IMR-90 (cell line): ENCODE results near the gene KIAA0513. TPM values are rescaled to one million over a fixed set of nuclear protein-coding genes. Genes with fewer than 3 reads are reported as not detected.

ENCODE experiments used
- ATAC-seq: fragments of 200-7000 bp; cut with Tn5 transposase; 2 replicates; pipeline ENCODE4 v1.9.1; 2020; ENCODE audit warnings: low read depth, mild to moderate bottlenecking, moderate library complexity
- BruUV-seq: library from RNA; stranded (reverse); fragments of 400-500 nt; replicated peaks from 2 replicates; lab custom pipeline; 2021; lab: Mats Ljungman, UMichigan
- CTCF ChIA-PET: fragments of 300-600 bp; formaldehyde crosslinking; extraction: SDS; loops from one replicate; lab custom pipeline; 2021; ENCODE audit warnings: antibody characterized with exemption; lab: Yijun Ruan, JAX
- POLR2A ChIA-PET: fragments of 300-600 bp; sonication (Branson Sonifier 250); formaldehyde crosslinking; loops from one replicate; lab custom pipeline; 2022; ENCODE audit warnings: antibody characterized with exemption; ENCODE audit not compliant: unreplicated experiment; lab: Charles Lee
- DNase-seq: peaks from one replicate; pipeline ENCODE4 v3.0.0; 2013
- H2AFZ ChIP-seq: replicated peaks from 2 replicates; pipeline ENCODE3; 2013; ENCODE audit warnings: low read length, mild to moderate bottlenecking; ENCODE audit not compliant: poor library complexity
- H2AK5ac ChIP-seq: 2 replicates; pipeline ENCODE4 v1.6.1; 2013; ENCODE audit warnings: low read depth, low read length, inconsistent platforms
- H2AK9ac ChIP-seq: replicated peaks from 2 replicates; pipeline ENCODE3; 2013; ENCODE audit warnings: mild to moderate bottlenecking, low read depth, low read length, moderate library complexity; ENCODE audit not compliant: poor library complexity
- H2BK120ac ChIP-seq: 2 replicates; pipeline ENCODE4 v1.6.1; 2013; ENCODE audit warnings: low read depth, low read length, inconsistent platforms
- H2BK15ac ChIP-seq: 3 replicates; pipeline ENCODE4 v1.6.1; 2013; ENCODE audit warnings: low read depth, low read length, inconsistent platforms
- H2BK20ac ChIP-seq: 2 replicates; pipeline ENCODE4 v1.6.1; 2013; ENCODE audit warnings: low read depth, mild to moderate bottlenecking, inconsistent platforms, low read length, moderate library complexity
- H2BK5ac ChIP-seq: 2 replicates; pipeline ENCODE4 v1.6.1; 2013; ENCODE audit warnings: mild to moderate bottlenecking, low read depth, low read length, inconsistent platforms; ENCODE audit not compliant: poor library complexity, severe bottlenecking
- H3K14ac ChIP-seq: replicated peaks from 2 replicates; pipeline ENCODE4 v1.6.1; 2013; ENCODE audit warnings: low read depth, low read length, inconsistent platforms
- H3K18ac ChIP-seq: 2 replicates; pipeline ENCODE4 v1.6.1; 2013; ENCODE audit warnings: low read depth, low read length, control low read depth
- H3K23ac ChIP-seq: 2 replicates; pipeline ENCODE4 v1.6.1; 2013; ENCODE audit warnings: low read depth, low read length, inconsistent platforms
- H3K27ac ChIP-seq: 2 replicates; pipeline ENCODE4 v1.5.1; 2013; ENCODE audit warnings: mild to moderate bottlenecking, control low read depth, low read length; ENCODE audit not compliant: insufficient read depth
- H3K27me3 ChIP-seq: 2 replicates; pipeline ENCODE4 v1.6.1; 2013; ENCODE audit warnings: low read length; ENCODE audit not compliant: control insufficient read depth, insufficient read depth
- H3K36me3 ChIP-seq: 2 replicates; pipeline ENCODE4 v1.6.1; 2013; ENCODE audit warnings: low read length, mixed read lengths; ENCODE audit not compliant: control insufficient read depth, insufficient read depth
- H3K4ac ChIP-seq: 2 replicates; pipeline ENCODE4 v1.6.1; 2013; ENCODE audit warnings: low read depth, low read length, inconsistent platforms
- H3K4me1 ChIP-seq: 2 replicates; pipeline ENCODE4 v1.6.1; 2013; ENCODE audit warnings: low read length, mixed read lengths; ENCODE audit not compliant: control insufficient read depth, insufficient read depth
- H3K4me2 ChIP-seq: 2 replicates; pipeline ENCODE4 v1.6.1; 2013; ENCODE audit warnings: low read depth, mild to moderate bottlenecking, control low read depth, low read length, moderate library complexity
- H3K4me3 ChIP-seq: 2 replicates; pipeline ENCODE4 v1.5.1; 2013; ENCODE audit warnings: low read depth, mild to moderate bottlenecking, control low read depth, low read length, moderate library complexity; ENCODE audit not compliant: insufficient read depth
- H3K56ac ChIP-seq: 2 replicates; pipeline ENCODE4 v1.6.1; 2013; ENCODE audit warnings: low read length, inconsistent platforms; ENCODE audit not compliant: insufficient read depth; ENCODE audit errors: extremely low read depth
- H3K79me1 ChIP-seq, 2 experiments: 2 replicates each; pipeline ENCODE4 v1.6.1; 2013; ENCODE audit warnings: low read length in 2 of 2, inconsistent platforms in 1 of 2, low read depth in 1 of 2
- H3K9ac ChIP-seq: 2 replicates; pipeline ENCODE4 v1.6.1; 2013; ENCODE audit warnings: low read depth, low read length, control low read depth
- H3K9me1 ChIP-seq: 2 replicates; pipeline ENCODE4 v1.6.1; 2013; ENCODE audit warnings: low read length, inconsistent platforms; ENCODE audit not compliant: insufficient read depth
- H3K9me3 ChIP-seq: 2 replicates; pipeline ENCODE4 v1.6.1; 2013; ENCODE audit warnings: low read length; ENCODE audit not compliant: control insufficient read depth, insufficient read depth
- H4K20me1 ChIP-seq: 2 replicates; pipeline ENCODE4 v1.6.1; 2013; ENCODE audit warnings: low read length, inconsistent platforms; ENCODE audit not compliant: insufficient read depth
- H4K5ac ChIP-seq: 2 replicates; pipeline ENCODE4 v1.6.1; 2013; ENCODE audit warnings: mild to moderate bottlenecking, low read depth, low read length, control low read depth
- H4K8ac ChIP-seq, 2 experiments: 2 replicates each; pipeline ENCODE4 v1.6.1; 2013; ENCODE audit warnings: low read depth in 2 of 2, low read length in 2 of 2, control low read depth in 1 of 2, inconsistent platforms in 1 of 2
- H4K91ac ChIP-seq: 2 replicates; pipeline ENCODE4 v1.6.1; 2013; ENCODE audit warnings: low read depth, low read length, inconsistent platforms; ENCODE audit not compliant: insufficient read depth
- BHLHE40 ChIP-seq: fragments of 150-350 bp; IDR thresholded peaks from 2 replicates; pipeline ENCODE4 v1.6.1; 2016; ENCODE audit warnings: mild to moderate bottlenecking, low read depth, low read length
- CEBPB ChIP-seq: IDR thresholded peaks from 2 replicates; pipeline ENCODE4 v1.6.1; 2012; ENCODE audit warnings: low read depth, low read length, improper control_type of control experiment
- CHD1 ChIP-seq: IDR thresholded peaks from 2 replicates; pipeline ENCODE4 v1.6.1; 2012; ENCODE audit warnings: low read depth, low read length, improper control_type of control experiment
- MAFK ChIP-seq: IDR thresholded peaks from 2 replicates; pipeline ENCODE4 v1.6.1; 2012; ENCODE audit warnings: low read depth, low read length, improper control_type of control experiment
- MXI1 ChIP-seq: IDR thresholded peaks from 2 replicates; pipeline ENCODE4 v1.6.1; 2012; ENCODE audit warnings: low read depth, mild to moderate bottlenecking, low read length, moderate library complexity, borderline replicate concordance
- NFE2L2 ChIP-seq: fragments of 150-350 bp; IDR thresholded peaks from 2 replicates; pipeline ENCODE4 v1.6.1; 2016; ENCODE audit warnings: low read depth, mild to moderate bottlenecking, low read length
- POLR2A ChIP-seq: IDR thresholded peaks from 2 replicates; pipeline ENCODE4 v1.6.1; 2012; ENCODE audit warnings: mild to moderate bottlenecking, low read depth, low read length
- SMC3 ChIP-seq: fragments of 150-350 bp; IDR thresholded peaks from 2 replicates; pipeline ENCODE4 v1.6.1; 2016; ENCODE audit warnings: low read depth, mild to moderate bottlenecking, antibody characterized with exemption, low read length, moderate library complexity
- WGBS, 2 experiments: methylation state at CpG; one replicate each; pipeline versions ENCODE4 v1.1.5 to v1.1.7; 2013; ENCODE audit warnings: missing lambda C conversion rate in 2 of 2; ENCODE audit not compliant: insufficient read length in 1 of 2; ENCODE audit errors: extremely low coverage in 2 of 2; 5-methylcytosine and 5-hydroxymethylcytosine counted together
- dilution Hi-C: fragments of 300-500 bp; cut with HindIII; formaldehyde crosslinking; loops from one replicate; pipeline ENCODE4 v1.14.3; 2018; ENCODE audit warnings: low sequenced_read_pairs; ENCODE audit not compliant: unreplicated experiment
- in situ Hi-C: fragments of 300-500 bp; cut with MboI; formaldehyde crosslinking; loops from 3 replicates; pipeline ENCODE4 v1.14.3; 2019; ENCODE audit warnings: low sequenced_read_pairs, inconsistent platforms, mixed read lengths
- intact Hi-C: fragments of 100-400 bp; cut with micrococcal nuclease; formaldehyde crosslinking; loops from 2 replicates; pipeline ENCODE4 v1.10.0; 2022
- polyA plus RNA-seq, 3 experiments: library from polyadenylated mRNA; depleted of rRNA; stranded (reverse); fragments of >200 nt; gene quantifications; 2 replicates each; pipeline ENCODE4 v1.2.3, GENCODE V29; 2012; ENCODE audit warnings: low replicate concordance in 1 of 3
- total RNA-seq: library from RNA; depleted of rRNA; stranded (reverse); fragments of >200 nt; gene quantifications from 2 replicates; pipeline ENCODE4 v1.2.3, GENCODE V29; 2012
- TF ChIP-seq, protein P1 (sequence below): conservative IDR thresholded peaks from 2 replicates; pipeline ENCODE4 v1.5.1; 2012; ENCODE audit warnings: mild to moderate bottlenecking, low read depth, low read length, improper control_type of control experiment
- TF ChIP-seq, protein P2 (sequence below): fragments of 150-350 bp; IDR thresholded peaks from 2 replicates; pipeline ENCODE4 v1.6.1; 2017; ENCODE audit warnings: mild to moderate bottlenecking, antibody characterized with exemption, low read length, low read depth

Gene KIAA0513
- total and polyA plus RNA-seq, 2 of the 4 experiments (the other 2 are of a cell fraction), result 9.5 TPM

DNA sequence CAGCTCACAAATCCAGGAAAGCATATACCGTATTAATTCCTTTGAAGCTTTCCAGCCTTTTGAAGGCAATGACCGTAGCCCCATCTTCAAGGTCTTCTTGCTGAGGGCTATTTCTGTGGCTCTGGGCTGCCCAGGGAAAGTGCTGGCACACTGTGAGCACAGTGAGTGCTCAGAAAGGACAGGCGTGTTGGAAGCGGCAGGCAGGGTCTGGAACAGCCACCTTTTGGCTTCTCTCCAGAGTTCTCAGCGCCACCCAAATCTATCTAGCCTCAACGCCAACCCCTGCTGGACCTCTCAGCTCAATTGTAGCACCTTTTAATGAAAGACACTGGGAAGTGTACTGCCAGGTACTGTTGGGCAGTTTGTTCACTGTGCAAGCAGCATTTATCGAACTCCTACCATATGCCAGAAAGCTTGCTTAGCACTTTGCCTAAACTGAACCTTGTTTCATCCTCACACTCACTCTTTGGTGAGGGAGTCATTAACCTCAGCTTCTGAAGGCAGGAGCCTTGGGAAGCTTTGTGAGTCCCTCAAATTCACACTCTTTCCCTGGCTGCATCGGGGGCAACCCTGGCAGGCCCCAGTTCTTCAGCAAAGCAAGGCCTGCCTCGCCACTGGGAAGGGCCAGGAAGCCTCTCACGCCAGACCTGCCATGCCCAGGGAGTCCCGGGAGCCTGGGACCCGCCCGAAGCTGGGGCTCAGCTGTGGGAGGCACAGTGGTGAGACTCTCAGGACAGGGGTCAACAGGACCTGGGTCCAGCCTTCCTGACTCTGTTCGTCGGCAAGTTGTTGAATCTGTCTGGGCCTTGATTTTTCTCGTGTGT, 98.2 kb downstream of the KIAA0513 start (continued):
- TF ChIP-seq, protein P1, sequence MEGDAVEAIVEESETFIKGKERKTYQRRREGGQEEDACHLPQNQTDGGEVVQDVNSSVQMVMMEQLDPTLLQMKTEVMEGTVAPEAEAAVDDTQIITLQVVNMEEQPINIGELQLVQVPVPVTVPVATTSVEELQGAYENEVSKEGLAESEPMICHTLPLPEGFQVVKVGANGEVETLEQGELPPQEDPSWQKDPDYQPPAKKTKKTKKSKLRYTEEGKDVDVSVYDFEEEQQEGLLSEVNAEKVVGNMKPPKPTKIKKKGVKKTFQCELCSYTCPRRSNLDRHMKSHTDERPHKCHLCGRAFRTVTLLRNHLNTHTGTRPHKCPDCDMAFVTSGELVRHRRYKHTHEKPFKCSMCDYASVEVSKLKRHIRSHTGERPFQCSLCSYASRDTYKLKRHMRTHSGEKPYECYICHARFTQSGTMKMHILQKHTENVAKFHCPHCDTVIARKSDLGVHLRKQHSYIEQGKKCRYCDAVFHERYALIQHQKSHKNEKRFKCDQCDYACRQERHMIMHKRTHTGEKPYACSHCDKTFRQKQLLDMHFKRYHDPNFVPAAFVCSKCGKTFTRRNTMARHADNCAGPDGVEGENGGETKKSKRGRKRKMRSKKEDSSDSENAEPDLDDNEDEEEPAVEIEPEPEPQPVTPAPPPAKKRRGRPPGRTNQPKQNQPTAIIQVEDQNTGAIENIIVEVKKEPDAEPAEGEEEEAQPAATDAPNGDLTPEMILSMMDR, result no peak
- TF ChIP-seq MXI1, result no peak

GRCh38 chr16:85126394-85126704, 98.8 kb downstream of the KIAA0513 start:
- Histone ChIP-seq H4K5ac (peak overlapping the region; percentile 72), H3K18ac (peak overlapping the region; percentile 67), H3K4me3 (no peak overlapping the region), H3K79me1 (peaks cover 0 to 6% of the 10 kb centered on the region in 2 experiments; a peak in 1 of 4 replicates), H3K4me1 (peaks cover 32% of the 10 kb centered on the region), H4K91ac (peak overlapping the region; percentile 72), H3K4me2 (no peak overlapping the region; the same call in 1 of the 2 replicates), H2AK9ac (peak overlapping the region; percentile 82), H3K23ac (peak overlapping the region; percentile 8; the same call in 1 of the 2 replicates), H3K36me3 (no peaks in the 10 kb centered on the region), H3K27me3 (no peaks in the 10 kb centered on the region), H2BK120ac (peak overlapping the region; percentile 91), H3K4ac (peak overlapping the region; percentile 92), H4K8ac (peak overlapping the region; percentile 86 to 89), H3K9ac (peak overlapping the region; percentile 24; the same call in 1 of the 2 replicates), H3K27ac (peak overlapping the region; percentile 21), H2AFZ (peak overlapping the region; percentile 87), H2BK15ac (peak overlapping the region; percentile 93; the same call in 2 of the 3 replicates), H4K20me1 (no peaks in the 10 kb centered on the region), H3K14ac (peak overlapping the region; percentile 82), H2AK5ac (peak overlapping the region; percentile 95), H2BK20ac (peak overlapping the region; percentile 87), H3K9me1 (peaks cover 18% of the 10 kb centered on the region; the same call in 1 of the 2 replicates), H3K9me3 (no peaks in the 10 kb centered on the region), H2BK5ac (peak overlapping the region; percentile 64), H3K56ac (peak overlapping the region; percentile 8; the same call in 1 of the 2 replicates)
- dilution Hi-C loops (no loop called here), intact Hi-C loops (no loop called here), in situ Hi-C loops (no loop called here)
- no peak for ATAC-seq
- ChIA-PET POLR2A (no interaction called here), CTCF (interaction anchor here (1.2 kb wide), 1 partner anchor 11 kb away, joined by 5 read pairs; no protein-coding TSS in a partner anchor)
- BruUV-seq, result no TSS peak
- WGBS, 2 experiments, result 48% methylated on average over 5 of the region's 12 CpGs; no CpG with 5 or more reads in 1 of the 2 experiments
- no peak for DNase-seq
- TF ChIP-seq CHD1 (no peak), BHLHE40 (no peak), NFE2L2 (no peak), MXI1 (no peak), SMC3 (no peak), MAFK (no peak), POLR2A (no peak), CEBPB (no peak)
- TF ChIP-seq, protein P1, result no peak
- TF ChIP-seq, protein P2, sequence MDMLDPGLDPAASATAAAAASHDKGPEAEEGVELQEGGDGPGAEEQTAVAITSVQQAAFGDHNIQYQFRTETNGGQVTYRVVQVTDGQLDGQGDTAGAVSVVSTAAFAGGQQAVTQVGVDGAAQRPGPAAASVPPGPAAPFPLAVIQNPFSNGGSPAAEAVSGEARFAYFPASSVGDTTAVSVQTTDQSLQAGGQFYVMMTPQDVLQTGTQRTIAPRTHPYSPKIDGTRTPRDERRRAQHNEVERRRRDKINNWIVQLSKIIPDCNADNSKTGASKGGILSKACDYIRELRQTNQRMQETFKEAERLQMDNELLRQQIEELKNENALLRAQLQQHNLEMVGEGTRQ, result no peak
